Trophoblast cell (in vitro differentiated cells and primary cell): ENCODE data around the gene ELP2.

ENCODE experiments used
- DNase-seq, 2 donors: peaks; one replicate each; pipeline ENCODE4 v3.0.0-alpha.2; 2016
- H2AFZ ChIP-seq: 2 replicates; pipeline ENCODE4 v1.6.1; 2013; ENCODE audit warnings: low read length, moderate library complexity, mild to moderate bottlenecking; ENCODE audit not compliant: insufficient read depth, poor library complexity
- H2AK5ac ChIP-seq: 2 replicates; pipeline ENCODE4 v1.6.1; 2013; ENCODE audit warnings: mild to moderate bottlenecking, low read length
- H2BK120ac ChIP-seq: 2 replicates; pipeline ENCODE4 v1.6.1; 2013; ENCODE audit warnings: low read length, mild to moderate bottlenecking, moderate library complexity; ENCODE audit not compliant: insufficient read depth, poor library complexity
- H2BK12ac ChIP-seq: 2 replicates; pipeline ENCODE4 v1.6.1; 2013; ENCODE audit warnings: mild to moderate bottlenecking, low read length, moderate library complexity
- H2BK5ac ChIP-seq: 2 replicates; pipeline ENCODE4 v1.6.1; 2013; ENCODE audit warnings: low read length, low read depth, moderate library complexity, mild to moderate bottlenecking; ENCODE audit not compliant: poor library complexity
- H3K14ac ChIP-seq: 2 replicates; pipeline ENCODE4 v1.6.1; 2013; ENCODE audit warnings: mild to moderate bottlenecking, low read length
- H3K18ac ChIP-seq: 2 replicates; pipeline ENCODE4 v1.6.1; 2013; ENCODE audit warnings: mild to moderate bottlenecking, low read length
- H3K23ac ChIP-seq: 2 replicates; pipeline ENCODE4 v1.6.1; 2013; ENCODE audit warnings: low read length
- H3K27ac ChIP-seq: 2 replicates; pipeline ENCODE4 v1.5.1; 2013; ENCODE audit warnings: low read depth, mild to moderate bottlenecking, inconsistent platforms, low read length, moderate library complexity
- H3K27me3 ChIP-seq: 2 replicates; pipeline ENCODE4 v1.6.1; 2013; ENCODE audit warnings: inconsistent platforms, mild to moderate bottlenecking, low read length, moderate library complexity; ENCODE audit not compliant: insufficient read depth
- H3K36me3 ChIP-seq, 2 experiments: 1 replicate in 1 of 2; 2 replicates in 1 of 2; pipeline ENCODE4 v1.6.1; 2013; ENCODE audit warnings: low read length in 2 of 2, mild to moderate bottlenecking in 2 of 2, moderate library complexity in 1 of 2; ENCODE audit not compliant: insufficient read depth in 2 of 2, control insufficient read depth in 1 of 2
- H3K4ac ChIP-seq: 2 replicates; pipeline ENCODE4 v1.6.1; 2013; ENCODE audit warnings: low read depth, mild to moderate bottlenecking, low read length, moderate library complexity
- H3K4me1 ChIP-seq, 2 experiments: 1 replicate in 1 of 2; 2 replicates in 1 of 2; pipeline ENCODE4 v1.6.1; 2013; ENCODE audit warnings: low read length in 2 of 2, mild to moderate bottlenecking in 2 of 2, moderate library complexity in 1 of 2; ENCODE audit not compliant: insufficient read depth in 2 of 2, control insufficient read depth in 1 of 2
- H3K4me2 ChIP-seq: 2 replicates; pipeline ENCODE4 v1.6.1; 2013; ENCODE audit warnings: inconsistent platforms, mild to moderate bottlenecking, low read length, moderate library complexity
- H3K4me3 ChIP-seq: 2 replicates; pipeline ENCODE4 v1.5.1; 2013; ENCODE audit warnings: mild to moderate bottlenecking, low read depth, low read length, inconsistent platforms
- H3K79me1 ChIP-seq: one replicate; pipeline ENCODE4 v1.6.1; 2013; ENCODE audit warnings: low read length
- H3K79me2 ChIP-seq: 2 replicates; pipeline ENCODE4 v1.6.1; 2013; ENCODE audit warnings: low read length, mild to moderate bottlenecking; ENCODE audit not compliant: control insufficient read depth, insufficient read depth, poor library complexity
- H3K9ac ChIP-seq: 2 replicates; pipeline ENCODE4 v1.6.1; 2013; ENCODE audit warnings: mild to moderate bottlenecking, low read length
- H3K9me3 ChIP-seq: 2 replicates; pipeline ENCODE4 v1.6.1; 2013; ENCODE audit warnings: low read depth, mild to moderate bottlenecking, control low read depth, inconsistent platforms, low read length; ENCODE audit not compliant: insufficient read depth
- H4K12ac ChIP-seq: 2 replicates; pipeline ENCODE4 v1.6.1; 2013; ENCODE audit warnings: low read depth, mild to moderate bottlenecking, low read length, moderate library complexity
- H4K8ac ChIP-seq: 2 replicates; pipeline ENCODE4 v1.6.1; 2013; ENCODE audit warnings: low read depth, mild to moderate bottlenecking, low read length, moderate library complexity
- H4K91ac ChIP-seq: one replicate; pipeline ENCODE4 v1.6.1; 2013; ENCODE audit warnings: low read depth, mild to moderate bottlenecking, low read length, moderate library complexity
- WGBS: extraction: QIAGEN DNeasy Blood & Tissue Kit; methylation state at CpG from one replicate; pipeline ENCODE4 v1.1.7; 2013; ENCODE audit warnings: missing lambda C conversion rate; ENCODE audit not compliant: insufficient read length, insufficient coverage; ENCODE audit errors: extremely low coverage; 5-methylcytosine and 5-hydroxymethylcytosine counted together

ELP2 gene

DNA sequence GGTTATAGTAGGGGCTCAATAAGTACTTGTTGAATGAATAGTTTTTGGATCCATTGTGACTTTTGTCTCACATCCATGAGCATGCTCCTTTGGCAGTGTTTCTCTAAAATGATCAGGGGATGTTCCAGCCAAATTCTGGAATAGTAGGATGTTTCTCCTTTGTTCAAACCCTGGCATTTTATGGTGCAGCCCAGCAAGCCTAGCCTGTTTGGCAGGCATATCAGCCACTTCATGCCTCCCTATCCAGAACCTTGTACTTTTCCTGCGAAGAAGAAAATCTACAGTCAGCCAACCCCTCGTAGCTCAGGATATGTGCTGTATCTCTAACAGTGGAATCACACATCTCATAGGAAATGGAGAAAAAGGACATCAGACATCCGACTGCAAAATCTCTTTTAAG lies 35.3 kb upstream of the ELP2 start:
- Histone ChIP-seq H4K8ac (no peak overlapping the region), H2BK12ac (no peak overlapping the region), H2AK5ac (no peak overlapping the region), H3K23ac (no peak overlapping the region), H2BK5ac (no peak overlapping the region), H3K79me2 (no peaks in the 10 kb centered on the region), H3K4me1 (no peaks in the 10 kb centered on the region), H3K36me3 (no peaks in the 10 kb centered on the region), H3K14ac (no peak overlapping the region), H3K27me3 (no peaks in the 10 kb centered on the region), H3K27ac (no peak overlapping the region), H2AFZ (no peak overlapping the region), H3K4ac (no peak overlapping the region), H3K4me3 (no peak overlapping the region), H3K18ac (no peak overlapping the region), H3K79me1 (no peaks in the 10 kb centered on the region), H4K91ac (no peak overlapping the region), H3K9ac (no peak overlapping the region), H4K12ac (no peak overlapping the region), H3K4me2 (no peak overlapping the region), H2BK120ac (no peak overlapping the region), H3K9me3 (no peaks in the 10 kb centered on the region)
- no CpG with 5 or more reads among the region's 3 CpGs for WGBS
- DNase-seq: peak in 1 of 2 donors; percentile 24

DNA sequence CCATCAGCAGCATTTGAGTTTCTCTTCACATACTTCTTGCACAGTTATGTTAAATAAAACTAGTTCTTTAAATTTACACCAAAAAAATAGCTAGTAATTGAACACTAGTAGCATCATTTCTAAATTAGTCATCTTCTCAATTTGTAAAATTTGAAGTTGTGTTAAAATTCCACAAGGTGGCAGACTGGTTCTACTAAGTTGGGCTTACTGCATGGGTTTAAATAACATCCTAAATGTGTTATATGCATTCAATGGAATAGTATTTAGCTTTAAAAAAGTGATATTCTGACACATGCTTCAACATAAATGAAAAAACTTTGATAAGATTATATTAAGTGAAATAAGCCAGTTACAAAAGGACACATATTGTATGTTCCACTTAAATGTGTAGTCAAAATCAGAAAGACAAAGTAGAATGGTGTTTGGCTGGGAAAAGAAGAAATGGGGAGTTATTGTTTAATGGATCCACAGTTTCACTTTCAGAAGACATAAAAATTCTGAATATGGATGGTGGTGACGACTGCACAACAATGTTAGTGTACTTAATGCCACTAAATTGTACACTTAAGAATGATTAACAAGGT lies 33.7 kb upstream of the ELP2 start:
- Histone ChIP-seq H3K4me2 (no peak overlapping the region), H2AFZ (no peak overlapping the region), H4K91ac (no peak overlapping the region), H2BK120ac (no peak overlapping the region), H3K4ac (no peak overlapping the region), H2BK5ac (no peak overlapping the region), H3K36me3 (no peaks in the 10 kb centered on the region), H3K4me3 (no peak overlapping the region), H3K9me3 (no peaks in the 10 kb centered on the region), H4K12ac (no peak overlapping the region), H3K9ac (no peak overlapping the region), H2BK12ac (no peak overlapping the region), H4K8ac (no peak overlapping the region), H3K79me1 (no peaks in the 10 kb centered on the region), H3K23ac (no peak overlapping the region), H3K27ac (no peak overlapping the region), H3K4me1 (peaks cover 0 to 3% of the 10 kb centered on the region in 2 experiments), H3K14ac (no peak overlapping the region), H3K18ac (no peak overlapping the region), H3K79me2 (no peaks in the 10 kb centered on the region), H2AK5ac (no peak overlapping the region), H3K27me3 (no peaks in the 10 kb centered on the region)
- peak in 1 of 2 donors; percentile 78 for DNase-seq
- no CpG with 5 or more reads among the region's 1 CpG for WGBS

DNA sequence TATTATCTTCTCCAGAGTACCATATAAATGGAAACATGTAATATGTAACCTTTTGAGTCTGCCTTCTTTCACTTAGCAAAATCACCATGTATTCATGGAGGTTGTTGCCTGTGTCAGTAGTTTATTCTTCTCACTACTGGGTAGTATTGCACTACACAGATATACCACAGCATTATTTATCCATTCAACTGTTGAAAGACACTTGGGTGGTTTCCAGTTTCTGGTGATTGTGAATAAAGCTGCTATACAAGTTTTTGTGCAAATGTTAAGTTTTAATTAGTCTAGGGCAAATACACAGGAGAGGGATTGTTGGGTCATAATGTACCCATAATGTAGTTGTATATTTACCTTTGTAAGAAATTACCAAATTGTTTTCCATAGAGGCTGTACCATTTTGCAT lies 32.7 kb upstream of the ELP2 start:
- Histone ChIP-seq H3K18ac (no peak overlapping the region), H4K91ac (no peak overlapping the region), H4K12ac (no peak overlapping the region), H3K4ac (no peak overlapping the region), H3K23ac (no peak overlapping the region), H3K9me3 (peaks cover 7% of the 10 kb centered on the region), H3K27ac (no peak overlapping the region), H3K4me1 (peaks cover 0 to 3% of the 10 kb centered on the region in 2 experiments), H2BK5ac (no peak overlapping the region), H3K9ac (no peak overlapping the region), H3K4me3 (no peak overlapping the region), H3K27me3 (no peaks in the 10 kb centered on the region), H4K8ac (no peak overlapping the region), H3K79me2 (no peaks in the 10 kb centered on the region), H2AK5ac (no peak overlapping the region), H3K4me2 (no peak overlapping the region), H2BK12ac (no peak overlapping the region), H3K14ac (no peak overlapping the region), H2BK120ac (no peak overlapping the region), H2AFZ (no peak overlapping the region), H3K36me3 (no peaks in the 10 kb centered on the region), H3K79me1 (no peaks in the 10 kb centered on the region)
- no peak for DNase-seq

DNA sequence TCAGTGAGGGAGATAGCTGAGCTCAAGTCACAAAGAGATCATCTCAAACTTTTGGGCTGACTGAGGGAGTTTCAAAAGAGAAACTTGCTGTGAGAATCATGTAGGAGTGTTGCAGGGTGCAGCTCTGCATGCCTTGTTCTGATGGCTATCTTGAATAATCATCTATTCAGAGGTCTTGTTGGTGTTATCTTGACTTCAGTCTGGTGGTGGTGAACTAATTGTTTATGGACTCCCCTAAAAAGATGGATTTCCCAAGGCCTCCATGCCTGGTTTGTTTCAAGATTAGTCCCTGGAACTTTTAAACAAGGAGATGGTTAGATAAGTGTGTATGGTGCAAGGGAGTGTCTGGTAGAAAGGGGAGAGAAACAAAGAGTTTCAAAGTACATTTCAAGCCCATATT lies 30.4 kb upstream of the ELP2 start:
- Histone ChIP-seq H3K23ac (no peak overlapping the region), H3K9ac (no peak overlapping the region), H2BK120ac (no peak overlapping the region), H2BK12ac (no peak overlapping the region), H3K9me3 (peaks cover 7% of the 10 kb centered on the region), H3K36me3 (no peaks in the 10 kb centered on the region), H4K91ac (no peak overlapping the region), H3K27ac (no peak overlapping the region), H3K4me2 (peak overlapping the region; percentile 27), H3K18ac (no peak overlapping the region), H4K12ac (no peak overlapping the region), H2BK5ac (no peak overlapping the region), H2AK5ac (no peak overlapping the region), H3K4me1 (peaks cover 0 to 3% of the 10 kb centered on the region in 2 experiments), H4K8ac (no peak overlapping the region), H3K27me3 (no peaks in the 10 kb centered on the region), H3K4me3 (no peak overlapping the region), H3K79me2 (no peaks in the 10 kb centered on the region), H3K14ac (no peak overlapping the region), H3K79me1 (no peaks in the 10 kb centered on the region), H3K4ac (no peak overlapping the region), H2AFZ (no peak overlapping the region)
- DNase-seq: no peak
